Cardiac fibroblast (primary cell): ENCODE measurements around the gene MRPL46.

Experiments used
- DNase-seq, 2 donors: peaks; one replicate each; pipeline versions ENCODE4 v3.0.0 to v3.0.0-alpha.2; 2010; ENCODE audit warnings: low read depth in 2 of 2
- H3K4me3 ChIP-seq, 2 donors: replicated peaks in 1 of 2; 1 replicate in 1 of 2; 2 replicates in 1 of 2; pipeline ENCODE4 v1.5.1; 2011; ENCODE audit warnings: low read depth in 2 of 2, low read length in 2 of 2, mild to moderate bottlenecking in 2 of 2, moderate library complexity in 1 of 2
- CTCF ChIP-seq: IDR thresholded peaks from one replicate; pipeline ENCODE4 v1.5.1; 2011; ENCODE audit warnings: low read depth, mild to moderate bottlenecking, low read length, inconsistent platforms

Gene MRPL46

GRCh38 chr15:88423331-88423730, 43.9 kb downstream of the MRPL46 start:
- H3K4me3 ChIP-seq, result no peak overlapping the region
- TF ChIP-seq CTCF, result no peak

GRCh38 chr15:88419830-88420229, 47.4 kb downstream of the MRPL46 start:
- DNase-seq, result peak in 1 of 2 donors; percentile 2
- no peak overlapping the region for H3K4me3 ChIP-seq
- TF ChIP-seq CTCF, result no peak

More at GRCh38 chr15:88423331-88423730, 43.9 kb downstream of the MRPL46 start:
- DNase-seq, result no peak
